ENCODE measurements around the gene ATXN1.
"Not testable (repeated sequence)": the region's sequence is repeated elsewhere in the genome, so short reads cannot be mapped to it uniquely, and the experiment has no call there.

ATXN1 gene

GRCh38 chr6:16409531-16410441, 351.5 kb downstream of the ATXN1 start:
- Histone ChIP-seq H3K9ac (ENCODE audit: low read length) (no peak overlapping the region), H3K4me3 (ENCODE audit: low read depth in 1 of 2, low read length in 2 of 2) (no peak overlapping the region), H3K9me3 (ENCODE audit: low read length) (no peaks in the 10 kb centered on the region), H3K27ac (ENCODE audit: low read depth, low read length) (no peak overlapping the region), H3K27me3 (ENCODE audit: control insufficient read depth in 1 of 2, insufficient read depth in 2 of 2, low read length in 2 of 2) (no peaks in the 10 kb centered on the region), H3K36me3 (ENCODE audit: insufficient read depth, low read length) (no peaks in the 10 kb centered on the region), H3K4me1 (ENCODE audit: insufficient read depth, low read length) (peaks cover 35% of the 10 kb centered on the region)

GRCh38 chr6:16408766-16409165, 352.5 kb downstream of the ATXN1 start:
- no peaks in the 10 kb centered on the region for H3K27me3 ChIP-seq (ENCODE audit: control insufficient read depth in 1 of 2, insufficient read depth in 2 of 2, low read length in 2 of 2)
- peaks cover 45% of the 10 kb centered on the region for H3K4me1 ChIP-seq (ENCODE audit: insufficient read depth, low read length)
- no peaks in the 10 kb centered on the region for H3K9me3 ChIP-seq (ENCODE audit: low read length)
- no peak overlapping the region for H3K9ac ChIP-seq (ENCODE audit: low read length)
- no peak overlapping the region for H3K4me3 ChIP-seq (ENCODE audit: low read depth in 1 of 2, low read length in 2 of 2)
- no peaks in the 10 kb centered on the region for H3K36me3 ChIP-seq (ENCODE audit: insufficient read depth, low read length)
- no peak overlapping the region for H3K27ac ChIP-seq (ENCODE audit: low read depth, low read length)

- Histone ChIP-seq H3K27ac (ENCODE audit: low read depth, low read length) (no peak overlapping the region), H3K4me1 (ENCODE audit: insufficient read depth, low read length) (peaks cover 53% of the 10 kb centered on the region), H3K27me3 (ENCODE audit: control insufficient read depth in 1 of 2, insufficient read depth in 2 of 2, low read length in 2 of 2) (no peaks in the 10 kb centered on the region), H3K4me3 (ENCODE audit: low read depth in 1 of 2, low read length in 2 of 2) (no peak overlapping the region), H3K9ac (ENCODE audit: low read length) (no peak overlapping the region), H3K9me3 (ENCODE audit: low read length) (no peaks in the 10 kb centered on the region), H3K36me3 (ENCODE audit: insufficient read depth, low read length) (no peaks in the 10 kb centered on the region)
These were observed 354.3 kb downstream of the ATXN1 start for GRCh38 chr6:16406966-16407365.

GRCh38 chr6:16406538-16406937, 354.7 kb downstream of the ATXN1 start:
- not testable (repeated sequence) for H3K4me3 ChIP-seq (ENCODE audit: low read depth in 1 of 2, low read length in 2 of 2); H3K27ac ChIP-seq (ENCODE audit: low read depth, low read length); H3K9ac ChIP-seq (ENCODE audit: low read length); H3K36me3 ChIP-seq (ENCODE audit: insufficient read depth, low read length); H3K9me3 ChIP-seq (ENCODE audit: low read length); H3K27me3 ChIP-seq (ENCODE audit: control insufficient read depth in 1 of 2, insufficient read depth in 2 of 2, low read length in 2 of 2)
- peaks cover 53% of the 10 kb centered on the region for H3K4me1 ChIP-seq (ENCODE audit: insufficient read depth, low read length)

GRCh38 chr6:16405375-16405774, 355.9 kb downstream of the ATXN1 start:
- peaks cover 55% of the 10 kb centered on the region for H3K4me1 ChIP-seq (ENCODE audit: insufficient read depth, low read length)
- H3K27ac ChIP-seq (ENCODE audit: low read depth, low read length): no peak overlapping the region
- no peaks in the 10 kb centered on the region for H3K27me3 ChIP-seq (ENCODE audit: control insufficient read depth in 1 of 2, insufficient read depth in 2 of 2, low read length in 2 of 2)

GRCh38 chr6:16404456-16404855, 356.8 kb downstream of the ATXN1 start:
- no peak overlapping the region for H3K9ac ChIP-seq (ENCODE audit: low read length)
- peaks cover 64% of the 10 kb centered on the region for H3K4me1 ChIP-seq (ENCODE audit: insufficient read depth, low read length)
- no peaks in the 10 kb centered on the region for H3K9me3 ChIP-seq (ENCODE audit: low read length)
- no peaks in the 10 kb centered on the region for H3K27me3 ChIP-seq (ENCODE audit: control insufficient read depth in 1 of 2, insufficient read depth in 2 of 2, low read length in 2 of 2)
- H3K36me3 ChIP-seq (ENCODE audit: insufficient read depth, low read length): no peaks in the 10 kb centered on the region
- no peak overlapping the region for H3K4me3 ChIP-seq (ENCODE audit: low read depth in 1 of 2, low read length in 2 of 2)
- H3K27ac ChIP-seq (ENCODE audit: low read depth, low read length): peak overlapping the region; percentile 54

More at GRCh38 chr6:16405375-16405774, 355.9 kb downstream of the ATXN1 start:
- Histone ChIP-seq H3K36me3 (ENCODE audit: insufficient read depth, low read length) (no peaks in the 10 kb centered on the region), H3K9ac (ENCODE audit: low read length) (no peak overlapping the region), H3K9me3 (ENCODE audit: low read length) (no peaks in the 10 kb centered on the region), H3K4me3 (ENCODE audit: low read depth in 1 of 2, low read length in 2 of 2) (peak overlapping the region in 1 of 2 donors; percentile 27)

GRCh38 chr6:16403831-16404230, 357.4 kb downstream of the ATXN1 start:
- no peaks in the 10 kb centered on the region for H3K36me3 ChIP-seq (ENCODE audit: insufficient read depth, low read length)
- peaks cover 70% of the 10 kb centered on the region for H3K4me1 ChIP-seq (ENCODE audit: insufficient read depth, low read length)
- H3K9me3 ChIP-seq (ENCODE audit: low read length): no peaks in the 10 kb centered on the region
- peak overlapping the region; percentile 54 for H3K27ac ChIP-seq (ENCODE audit: low read depth, low read length)
- H3K4me3 ChIP-seq (ENCODE audit: low read depth in 1 of 2, low read length in 2 of 2): no peak overlapping the region
- H3K27me3 ChIP-seq (ENCODE audit: control insufficient read depth in 1 of 2, insufficient read depth in 2 of 2, low read length in 2 of 2): no peaks in the 10 kb centered on the region
- H3K9ac ChIP-seq (ENCODE audit: low read length): no peak overlapping the region

- Histone ChIP-seq H3K9me3 (ENCODE audit: low read length) (no peaks in the 10 kb centered on the region), H3K4me1 (ENCODE audit: insufficient read depth, low read length) (peaks cover 75% of the 10 kb centered on the region), H3K4me3 (ENCODE audit: low read depth in 1 of 2, low read length in 2 of 2) (no peak overlapping the region), H3K27ac (ENCODE audit: low read depth, low read length) (peak overlapping the region; percentile 37), H3K36me3 (ENCODE audit: insufficient read depth, low read length) (no peaks in the 10 kb centered on the region), H3K27me3 (ENCODE audit: control insufficient read depth in 1 of 2, insufficient read depth in 2 of 2, low read length in 2 of 2) (no peaks in the 10 kb centered on the region), H3K9ac (ENCODE audit: low read length) (no peak overlapping the region)
These were observed 358.7 kb downstream of the ATXN1 start for GRCh38 chr6:16402581-16402900.

- H3K9ac ChIP-seq (ENCODE audit: low read length): no peak overlapping the region
- peak overlapping the region; percentile 61 for H3K27ac ChIP-seq (ENCODE audit: low read depth, low read length)
- H3K27me3 ChIP-seq (ENCODE audit: control insufficient read depth in 1 of 2, insufficient read depth in 2 of 2, low read length in 2 of 2): no peaks in the 10 kb centered on the region
- peaks cover 59% of the 10 kb centered on the region for H3K4me1 ChIP-seq (ENCODE audit: insufficient read depth, low read length)
- no peak overlapping the region for H3K4me3 ChIP-seq (ENCODE audit: low read depth in 1 of 2, low read length in 2 of 2)
- no peaks in the 10 kb centered on the region for H3K9me3 ChIP-seq (ENCODE audit: low read length)
- no peaks in the 10 kb centered on the region for H3K36me3 ChIP-seq (ENCODE audit: insufficient read depth, low read length)
These were observed 361.0 kb downstream of the ATXN1 start for GRCh38 chr6:16400248-16400760.

GRCh38 chr6:16399695-16400094, 361.6 kb downstream of the ATXN1 start:
- Histone ChIP-seq H3K9me3 (ENCODE audit: low read length) (no peaks in the 10 kb centered on the region), H3K4me3 (ENCODE audit: low read depth in 1 of 2, low read length in 2 of 2) (peak overlapping the region in 1 of 2 donors; percentile 26), H3K4me1 (ENCODE audit: insufficient read depth, low read length) (peaks cover 53% of the 10 kb centered on the region), H3K36me3 (ENCODE audit: insufficient read depth, low read length) (no peaks in the 10 kb centered on the region), H3K27me3 (ENCODE audit: control insufficient read depth in 1 of 2, insufficient read depth in 2 of 2, low read length in 2 of 2) (no peaks in the 10 kb centered on the region), H3K9ac (ENCODE audit: low read length) (no peak overlapping the region), H3K27ac (ENCODE audit: low read depth, low read length) (peak overlapping the region; percentile 61)

- Histone ChIP-seq H3K27ac (ENCODE audit: low read depth, low read length) (peak overlapping the region; percentile 61), H3K27me3 (ENCODE audit: control insufficient read depth in 1 of 2, insufficient read depth in 2 of 2, low read length in 2 of 2) (no peaks in the 10 kb centered on the region), H3K9ac (ENCODE audit: low read length) (no peak overlapping the region), H3K4me1 (ENCODE audit: insufficient read depth, low read length) (peaks cover 48% of the 10 kb centered on the region), H3K4me3 (ENCODE audit: low read depth in 1 of 2, low read length in 2 of 2) (peak overlapping the region in 1 of 2 donors; percentile 26), H3K9me3 (ENCODE audit: low read length) (no peaks in the 10 kb centered on the region), H3K36me3 (ENCODE audit: insufficient read depth, low read length) (no peaks in the 10 kb centered on the region)
These were observed 362.1 kb downstream of the ATXN1 start for GRCh38 chr6:16399158-16399557.

GRCh38 chr6:16398587-16398986, 362.7 kb downstream of the ATXN1 start:
- Histone ChIP-seq H3K9me3 (ENCODE audit: low read length) (no peaks in the 10 kb centered on the region), H3K27me3 (ENCODE audit: control insufficient read depth in 1 of 2, insufficient read depth in 2 of 2, low read length in 2 of 2) (no peaks in the 10 kb centered on the region), H3K4me3 (ENCODE audit: low read depth in 1 of 2, low read length in 2 of 2) (no peak overlapping the region), H3K27ac (ENCODE audit: low read depth, low read length) (no peak overlapping the region), H3K36me3 (ENCODE audit: insufficient read depth, low read length) (no peaks in the 10 kb centered on the region), H3K4me1 (ENCODE audit: insufficient read depth, low read length) (peaks cover 42% of the 10 kb centered on the region), H3K9ac (ENCODE audit: low read length) (no peak overlapping the region)
